Thymus (tissue), 11 donors: Measurements from ENCODE around the gene BDP1. TPM values are rescaled to one million over a fixed set of nuclear protein-coding genes. Genes with fewer than 3 reads are reported as not detected.
"Not testable (repeated sequence)": the region's sequence is repeated elsewhere in the genome, so short reads cannot be mapped to it uniquely, and the experiment has no call there.

Experiments used
- DNase-seq, 9 donors: peaks; one replicate each; pipeline ENCODE4 v3.0.0-alpha.2; 2013; ENCODE audit warnings: low spot score in 9 of 9, low read depth in 6 of 9, missing footprints in 1 of 9
- H3K27ac ChIP-seq, 2 donors: one replicate each; pipeline ENCODE4 v1.5.1; 2013; ENCODE audit warnings: control low read depth in 1 of 2, low read depth in 1 of 2, low read length in 1 of 2, mild to moderate bottlenecking in 1 of 2, moderate library complexity in 1 of 2
- H3K27me3 ChIP-seq, 2 donors: one replicate each; pipeline ENCODE4 v1.5.1; 2013; ENCODE audit warnings: low read length in 1 of 2; ENCODE audit not compliant: control insufficient read depth in 2 of 2, insufficient read depth in 1 of 2
- H3K36me3 ChIP-seq, 2 donors: one replicate each; pipeline ENCODE4 v1.5.1; 2013; ENCODE audit warnings: low read length in 1 of 2, mild to moderate bottlenecking in 1 of 2, moderate library complexity in 1 of 2; ENCODE audit not compliant: control insufficient read depth in 2 of 2, insufficient read depth in 2 of 2
- H3K4me1 ChIP-seq, 2 donors: one replicate each; pipeline ENCODE4 v1.5.1; 2013; ENCODE audit warnings: low read length in 2 of 2; ENCODE audit not compliant: control insufficient read depth in 2 of 2, insufficient read depth in 2 of 2
- H3K4me3 ChIP-seq, 2 donors: one replicate each; pipeline ENCODE4 v1.5.1; 2013; ENCODE audit warnings: low read length in 2 of 2, control low read depth in 1 of 2, mild to moderate bottlenecking in 1 of 2
- H3K9me3 ChIP-seq, 2 donors: one replicate each; pipeline ENCODE4 v1.5.1; 2013; ENCODE audit warnings: low read length in 1 of 2, mild to moderate bottlenecking in 1 of 2; ENCODE audit not compliant: control insufficient read depth in 2 of 2, insufficient read depth in 1 of 2
- WGBS: extraction: QIAGEN DNeasy Blood & Tissue Kit; methylation state at CpG from one replicate; pipeline ENCODE4 v1.1.7; 2013; 5-methylcytosine and 5-hydroxymethylcytosine counted together
- polyA plus RNA-seq: library from polyadenylated mRNA; stranded (reverse); fragments of 200-250 nt; gene quantifications from one replicate; pipeline ENCODE4 v1.2.3, GENCODE V29; 2013
- total RNA-seq: library from RNA; stranded (reverse); fragments of 120-200 nt; gene quantifications from one replicate; pipeline ENCODE4 v1.2.4, GENCODE V29; 2013
- donor health status: healthy.

The BDP1 gene
- total and polyA plus RNA-seq, 2 donors: 17.1 to 22.7 TPM

DNA sequence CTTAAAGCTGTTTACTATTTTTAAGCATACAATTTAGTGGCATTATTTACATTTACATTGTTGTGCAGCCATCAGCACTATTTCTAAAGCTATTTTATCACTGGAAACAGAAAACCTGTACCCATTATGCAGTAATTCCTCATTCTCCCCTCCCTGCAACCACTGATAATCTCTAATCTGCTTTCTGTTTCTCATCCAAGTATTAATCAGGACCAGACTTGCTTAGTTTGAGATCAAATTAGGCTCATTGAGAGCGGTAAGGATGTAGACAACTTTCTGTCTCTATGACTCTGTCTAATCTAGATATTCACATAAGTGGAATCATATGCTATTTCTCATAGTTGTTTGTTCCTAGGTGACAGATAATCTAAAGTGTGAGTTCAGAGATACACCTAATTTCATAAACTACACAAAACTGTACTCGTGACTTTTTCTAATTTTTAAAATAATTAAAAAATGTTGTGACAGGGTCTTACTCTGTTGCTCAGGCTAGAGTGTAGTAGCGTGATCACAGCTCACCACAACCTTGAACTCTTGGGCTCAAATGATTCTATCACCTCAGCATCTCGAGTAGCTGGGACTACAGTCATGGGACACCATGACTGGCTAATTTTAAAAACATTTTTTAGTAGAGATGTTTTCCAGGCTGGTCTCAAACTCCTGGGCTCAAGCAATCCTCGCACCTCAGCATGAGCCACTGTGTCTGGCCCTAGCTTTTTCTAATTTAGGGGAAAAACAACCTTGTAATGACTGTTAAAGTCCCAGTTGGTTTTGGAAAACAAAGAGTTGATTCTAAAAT is 37.6 kb downstream of the BDP1 start:
- H3K36me3 ChIP-seq: peaks cover 17 to 54% of the 10 kb centered on the region in 2 donors
- H3K4me3 ChIP-seq: no peak overlapping the region
- WGBS: 98% methylated on average over 5 of the region's 5 CpGs
- no peak overlapping the region for H3K27ac ChIP-seq
- DNase-seq: no peak
- H3K27me3 ChIP-seq: no peaks in the 10 kb centered on the region
- H3K9me3 ChIP-seq: no peaks in the 10 kb centered on the region
- H3K4me1 ChIP-seq: no peaks in the 10 kb centered on the region

DNA sequence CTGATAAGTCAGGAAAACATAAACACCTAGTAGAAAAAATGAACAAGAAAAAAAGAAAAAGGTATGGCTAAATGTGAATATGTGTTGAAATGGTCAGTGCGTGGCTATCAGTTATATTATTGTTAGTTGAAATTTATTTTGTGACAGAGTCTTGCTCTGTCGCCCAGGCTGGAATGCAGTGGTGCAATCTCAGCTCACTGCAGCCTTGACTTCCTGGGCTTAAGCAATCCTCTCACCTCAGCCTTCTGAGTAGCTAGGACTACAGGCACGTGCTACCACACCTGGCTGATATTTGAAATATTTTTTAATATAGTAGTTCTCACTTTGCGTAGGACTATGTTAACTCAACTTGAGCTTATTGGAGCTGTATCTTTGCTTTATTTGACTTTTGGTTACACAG is 38.8 kb downstream of the BDP1 start:
- not testable (repeated sequence) for H3K4me1 ChIP-seq, H3K9me3 ChIP-seq, H3K27me3 ChIP-seq, DNase-seq, H3K4me3 ChIP-seq, H3K27ac ChIP-seq
- WGBS: 98% methylated on average over 4 of the region's 4 CpGs
- peaks cover 24 to 59% of the 10 kb centered on the region in 2 donors for H3K36me3 ChIP-seq

GRCh38 chr5:71498756-71499155 is 43.3 kb downstream of the BDP1 start:
- 97% methylated on average over 9 of the region's 9 CpGs for WGBS
- peaks cover 35 to 55% of the 10 kb centered on the region in 2 donors for H3K36me3 ChIP-seq
- H3K9me3 ChIP-seq, DNase-seq, H3K27me3 ChIP-seq, H3K4me1 ChIP-seq, H3K27ac ChIP-seq, H3K4me3 ChIP-seq: not testable (repeated sequence)

DNA sequence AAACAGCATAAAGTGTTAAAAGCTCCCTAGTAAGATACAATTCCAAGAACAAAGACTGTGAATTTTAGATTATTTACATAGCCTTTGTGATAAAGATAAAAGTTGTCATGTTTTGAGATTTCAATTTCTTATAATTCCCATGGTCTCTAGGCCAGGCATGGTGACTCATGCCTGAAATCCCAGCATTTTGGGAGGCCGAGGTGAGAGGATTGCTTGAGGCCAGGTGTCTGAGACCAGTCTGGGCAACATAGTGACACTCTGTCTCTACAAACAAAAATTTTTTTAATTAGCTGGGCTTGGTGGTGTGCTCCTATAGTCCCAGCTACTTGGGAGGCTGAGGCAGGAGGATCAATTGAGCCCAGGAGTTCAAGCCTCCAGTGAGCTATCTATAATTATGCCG is 48.1 kb downstream of the BDP1 start:
- H3K4me3 ChIP-seq: no peak overlapping the region
- H3K4me1 ChIP-seq: no peaks in the 10 kb centered on the region
- peaks cover 36 to 71% of the 10 kb centered on the region in 2 donors for H3K36me3 ChIP-seq
- 98% methylated on average over 2 of the region's 2 CpGs for WGBS
- DNase-seq: no peak
- no peak overlapping the region for H3K27ac ChIP-seq
- no peaks in the 10 kb centered on the region for H3K9me3 ChIP-seq
- H3K27me3 ChIP-seq: no peaks in the 10 kb centered on the region

GRCh38 chr5:71522151-71522550 is 66.7 kb downstream of the BDP1 start:
- H3K9me3 ChIP-seq: no peaks in the 10 kb centered on the region
- WGBS: 97% methylated on average over 1 of the region's 1 CpG
- no peaks in the 10 kb centered on the region for H3K4me1 ChIP-seq
- no peak overlapping the region for H3K27ac ChIP-seq
- H3K27me3 ChIP-seq: no peaks in the 10 kb centered on the region
- no peak for DNase-seq
- H3K36me3 ChIP-seq: peaks cover 27 to 44% of the 10 kb centered on the region in 2 donors
- H3K4me3 ChIP-seq: no peak overlapping the region

DNA sequence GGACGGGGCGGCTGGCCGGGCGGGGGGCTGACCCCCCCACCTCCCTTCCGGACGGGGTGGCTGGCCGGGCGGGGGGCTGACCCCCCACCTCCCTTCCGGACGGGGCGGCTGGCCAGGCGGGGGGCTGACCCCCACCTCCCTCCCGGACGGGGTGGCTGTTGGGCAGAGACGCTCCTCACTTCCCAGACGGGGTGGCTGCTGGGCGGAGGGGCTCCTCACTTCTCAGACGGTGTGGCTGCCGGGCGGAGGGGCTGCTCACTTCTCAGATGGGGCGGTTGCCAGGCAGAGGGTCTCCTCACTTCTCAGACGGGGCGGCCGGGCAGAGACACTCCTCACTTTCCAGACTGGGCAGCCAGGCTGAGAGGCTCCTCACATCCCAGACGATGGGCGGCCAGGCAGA is 70.2 kb downstream of the BDP1 start:
- H3K36me3 ChIP-seq: peaks cover 21 to 39% of the 10 kb centered on the region in 2 donors
- not testable (repeated sequence) for DNase-seq, H3K4me3 ChIP-seq, H3K9me3 ChIP-seq, H3K4me1 ChIP-seq, H3K27ac ChIP-seq, H3K27me3 ChIP-seq
- 97% methylated on average over 26 of the region's 26 CpGs for WGBS

DNA sequence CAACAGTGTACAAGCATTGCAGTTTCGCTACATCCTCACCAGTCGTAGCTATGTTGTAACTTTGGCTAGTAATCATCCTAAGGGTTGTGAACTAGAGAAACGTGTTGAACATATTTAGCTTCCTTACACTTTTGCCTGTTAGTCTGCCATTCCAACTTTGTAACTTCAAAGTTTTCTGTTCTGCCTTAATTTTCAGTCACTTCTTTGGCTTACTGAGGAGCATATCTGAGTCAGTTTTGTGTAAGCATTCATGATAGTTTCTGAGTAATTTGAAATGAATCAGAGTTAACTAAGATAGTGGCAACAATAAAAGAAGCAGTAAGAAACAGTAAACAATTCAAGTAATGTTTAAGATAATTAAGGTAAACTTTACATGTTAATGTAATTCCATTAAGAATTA is 72.8 kb downstream of the BDP1 start:
- Histone ChIP-seq H3K27me3 (no peaks in the 10 kb centered on the region), H3K4me1 (no peaks in the 10 kb centered on the region), H3K4me3 (no peak overlapping the region), H3K36me3 (peaks cover 16 to 21% of the 10 kb centered on the region in 2 donors), H3K27ac (no peak overlapping the region), H3K9me3 (no peaks in the 10 kb centered on the region)
- no peak for DNase-seq
- 98% methylated on average over 3 of the region's 3 CpGs for WGBS

- peaks cover 11 to 15% of the 10 kb centered on the region in 2 donors for H3K36me3 ChIP-seq
- 96% methylated on average over 1 of the region's 1 CpG for WGBS
- no peaks in the 10 kb centered on the region for H3K27me3 ChIP-seq
- no peak overlapping the region for H3K4me3 ChIP-seq
- no peak for DNase-seq
- H3K9me3 ChIP-seq: no peaks in the 10 kb centered on the region
- no peaks in the 10 kb centered on the region for H3K4me1 ChIP-seq
- no peak overlapping the region for H3K27ac ChIP-seq
These were observed 74.2 kb downstream of the BDP1 start for GRCh38 chr5:71529682-71530081.

GRCh38 chr5:71533142-71533541 is 77.7 kb downstream of the BDP1 start:
- Histone ChIP-seq H3K27ac (no peak overlapping the region), H3K27me3 (no peaks in the 10 kb centered on the region), H3K9me3 (no peaks in the 10 kb centered on the region), H3K4me1 (no peaks in the 10 kb centered on the region), H3K4me3 (no peak overlapping the region), H3K36me3 (peaks cover 8 to 17% of the 10 kb centered on the region in 2 donors)
- no peak for DNase-seq
- over 99% methylated on average over 3 of the region's 3 CpGs for WGBS
